T-helper 1 cell treated with Interleukin-12 subunit alpha and Interleukin-12 subunit beta and Interleukin-4 antibody, amounts not matched to agents 30 μg/mL and 1 μg/mL, for 36 hours (primary cell): ENCODE data around the gene HOXA11.
A peak's percentile ranks its signal among the peaks of the same experiment; 100 is the strongest.

ENCODE experiments used
- H3K27ac Mint-ChIP-seq: one replicate; pipeline ENCODE4 v1.8.0; 2021; ENCODE audit warnings: mild to moderate bottlenecking, mixed read lengths
- H3K27me3 Mint-ChIP-seq: one replicate; pipeline ENCODE4 v1.8.0; 2021; ENCODE audit warnings: low read depth, mixed read lengths
- H3K36me3 Mint-ChIP-seq: one replicate; pipeline ENCODE4 v1.8.0; 2021; ENCODE audit warnings: low read depth, mixed read lengths
- H3K4me1 Mint-ChIP-seq: one replicate; pipeline ENCODE4 v1.8.0; 2021; ENCODE audit warnings: low read depth, mixed read lengths
- H3K4me3 Mint-ChIP-seq: one replicate; pipeline ENCODE4 v1.8.0; 2021; ENCODE audit warnings: mild to moderate bottlenecking, moderate library complexity, mixed read lengths
- H3K9me3 Mint-ChIP-seq: one replicate; pipeline ENCODE4 v1.8.0; 2021; ENCODE audit warnings: mixed read lengths

Gene HOXA11

GRCh38 chr7:27157702-27158431, 27.2 kb downstream of the HOXA11 start:
- peak overlapping the region; percentile 7 for H3K4me3 Mint-ChIP-seq
- peaks cover 92% of the 10 kb centered on the region for H3K27me3 Mint-ChIP-seq
- H3K36me3 Mint-ChIP-seq, result peaks cover 5% of the 10 kb centered on the region
- H3K4me1 Mint-ChIP-seq, result peaks cover 12% of the 10 kb centered on the region
- H3K27ac Mint-ChIP-seq, result peak overlapping the region; percentile 73
- H3K9me3 Mint-ChIP-seq, result no peaks in the 10 kb centered on the region

- H3K4me3 Mint-ChIP-seq, result peak overlapping the region; percentile 7
- H3K4me1 Mint-ChIP-seq, result peaks cover 12% of the 10 kb centered on the region
- peaks cover 90% of the 10 kb centered on the region for H3K27me3 Mint-ChIP-seq
- peak overlapping the region; percentile 73 for H3K27ac Mint-ChIP-seq
- H3K36me3 Mint-ChIP-seq, result peaks cover 5% of the 10 kb centered on the region
- H3K9me3 Mint-ChIP-seq, result no peaks in the 10 kb centered on the region
These were observed 27.9 kb downstream of the HOXA11 start for GRCh38 chr7:27156916-27157701.

GRCh38 chr7:27156508-27156898, 28.5 kb downstream of the HOXA11 start, which contains the start of gene HOXA7:
TSS of gene HOXA7 (minus strand) at chr7:27156675. CDS start at chr7:27156545, 130 bp downstream.
- Mint-ChIP-seq H3K9me3 (no peaks in the 10 kb centered on the region), H3K27me3 (peaks cover 92% of the 10 kb centered on the region), H3K36me3 (peaks cover 5% of the 10 kb centered on the region), H3K27ac (peak within 1 kb of the TSS; percentile 82), H3K4me1 (peaks cover 16% of the 10 kb centered on the region), H3K4me3 (peak within 1 kb of the TSS; percentile 46)

GRCh38 chr7:27155816-27156507, 29.1 kb downstream of the HOXA11 start:
- peaks cover 19% of the 10 kb centered on the region for H3K4me1 Mint-ChIP-seq

GRCh38 chr7:27154901-27155815, 29.9 kb downstream of the HOXA11 start:
- H3K36me3 Mint-ChIP-seq, result peaks cover 5% of the 10 kb centered on the region
- peak overlapping the region; percentile 82 for H3K27ac Mint-ChIP-seq
- peak overlapping the region; percentile 46 for H3K4me3 Mint-ChIP-seq
- H3K4me1 Mint-ChIP-seq, result peaks cover 20% of the 10 kb centered on the region
- H3K27me3 Mint-ChIP-seq, result peaks cover 97% of the 10 kb centered on the region
- no peaks in the 10 kb centered on the region for H3K9me3 Mint-ChIP-seq

More at GRCh38 chr7:27155816-27156507, 29.1 kb downstream of the HOXA11 start:
- Mint-ChIP-seq H3K9me3 (no peaks in the 10 kb centered on the region), H3K4me3 (no peak overlapping the region), H3K27ac (peak overlapping the region; percentile 82), H3K27me3 (peaks cover 94% of the 10 kb centered on the region), H3K36me3 (peaks cover 5% of the 10 kb centered on the region)

GRCh38 chr7:27154369-27154768, 30.7 kb downstream of the HOXA11 start:
- Mint-ChIP-seq H3K27ac (peak overlapping the region; percentile 62), H3K36me3 (peaks cover 5% of the 10 kb centered on the region)

GRCh38 chr7:27153526-27153925, 31.5 kb downstream of the HOXA11 start:
- Mint-ChIP-seq H3K36me3 (peaks cover 5% of the 10 kb centered on the region), H3K9me3 (no peaks in the 10 kb centered on the region), H3K27me3 (peaks cover 95% of the 10 kb centered on the region), H3K4me3 (no peak overlapping the region), H3K27ac (peak overlapping the region; percentile 44), H3K4me1 (peaks cover 18% of the 10 kb centered on the region)

More at GRCh38 chr7:27154369-27154768, 30.7 kb downstream of the HOXA11 start:
- H3K27me3 Mint-ChIP-seq, result peaks cover 96% of the 10 kb centered on the region
- no peaks in the 10 kb centered on the region for H3K9me3 Mint-ChIP-seq
- no peak overlapping the region for H3K4me3 Mint-ChIP-seq
- peaks cover 18% of the 10 kb centered on the region for H3K4me1 Mint-ChIP-seq

- peaks cover 18% of the 10 kb centered on the region for H3K4me1 Mint-ChIP-seq
- H3K4me3 Mint-ChIP-seq, result no peak overlapping the region
- H3K36me3 Mint-ChIP-seq, result peaks cover 3% of the 10 kb centered on the region
- peaks cover 95% of the 10 kb centered on the region for H3K27me3 Mint-ChIP-seq
- peak overlapping the region; percentile 34 for H3K27ac Mint-ChIP-seq
- H3K9me3 Mint-ChIP-seq, result no peaks in the 10 kb centered on the region
These were observed 32.1 kb downstream of the HOXA11 start for GRCh38 chr7:27152816-27153442.

GRCh38 chr7:27151931-27152815, 32.9 kb downstream of the HOXA11 start, which contains the start of gene HOXA3:
TSS of gene HOXA3 (minus strand) at chr7:27152583. CDS start at chr7:27110640, 41,943 bp downstream.
- Mint-ChIP-seq H3K9me3 (no peaks in the 10 kb centered on the region), H3K36me3 (peaks cover 3% of the 10 kb centered on the region), H3K4me3 (peak within 1 kb of the TSS; percentile 65), H3K27ac (peak within 1 kb of the TSS; percentile 52), H3K4me1 (peaks cover 17% of the 10 kb centered on the region), H3K27me3 (peaks cover 93% of the 10 kb centered on the region)

GRCh38 chr7:27151341-27151930, 33.6 kb downstream of the HOXA11 start:
- Mint-ChIP-seq H3K36me3 (peaks cover 3% of the 10 kb centered on the region), H3K27ac (peak overlapping the region; percentile 52), H3K4me3 (peak overlapping the region; percentile 65), H3K4me1 (peaks cover 17% of the 10 kb centered on the region), H3K27me3 (peaks cover 93% of the 10 kb centered on the region), H3K9me3 (no peaks in the 10 kb centered on the region)

- Mint-ChIP-seq H3K27me3 (peaks cover 94% of the 10 kb centered on the region), H3K4me3 (peak overlapping the region; percentile 65), H3K4me1 (peaks cover 17% of the 10 kb centered on the region), H3K27ac (peak overlapping the region; percentile 49), H3K36me3 (peaks cover 3% of the 10 kb centered on the region), H3K9me3 (no peaks in the 10 kb centered on the region)
These were observed 34.3 kb downstream of the HOXA11 start for GRCh38 chr7:27150568-27151340.
